Spleen (tissue), 11 donors: ENCODE results near the gene UNC13B. TPM values are rescaled to one million over a fixed set of nuclear protein-coding genes. Genes with fewer than 3 reads are reported as not detected.

ENCODE experiments used
- DNase-seq: peaks from one replicate; pipeline ENCODE4 v3.0.0-alpha.2; 2020
- H3K27ac ChIP-seq, 8 donors: fragments of 200-600 bp; sonication (generic) in 7 of 8; 1 replicate in 4 of 8; 2 replicates in 4 of 8; pipeline versions ENCODE4 v1.5.0 to v1.8.0; 2016 to 2021; ENCODE audit warnings: inconsistent platforms in 4 of 8, mild to moderate bottlenecking in 4 of 8, moderate library complexity in 1 of 8
- H3K27me3 ChIP-seq, 7 donors: fragments of 200-600 bp; sonication (generic) in 6 of 7; replicated peaks in 1 of 7; 1 replicate in 4 of 7; 2 replicates in 3 of 7; pipeline versions ENCODE4 v1.5.0 to v1.8.0; 2016 to 2021; ENCODE audit warnings: inconsistent platforms in 3 of 7, mild to moderate bottlenecking in 1 of 7
- H3K36me3 ChIP-seq, 6 donors: fragments of 200-600 bp; sonication (generic) in 5 of 6; 1 replicate in 4 of 6; 2 replicates in 2 of 6; pipeline versions ENCODE4 v1.5.0 to v1.8.0; 2016 to 2021; ENCODE audit warnings: inconsistent platforms in 2 of 6
- H3K4me1 ChIP-seq, 6 donors: fragments of 200-600 bp; sonication (generic) in 5 of 6; 1 replicate in 3 of 6; 2 replicates in 3 of 6; pipeline versions ENCODE4 v1.5.0 to v1.8.0; 2016 to 2021; ENCODE audit warnings: inconsistent platforms in 3 of 6
- H3K4me3 ChIP-seq, 8 donors: fragments of 200-600 bp; sonication (generic) in 7 of 8; 1 replicate in 4 of 8; 2 replicates in 4 of 8; pipeline versions ENCODE4 v1.5.0 to v1.8.0; 2016 to 2021; ENCODE audit warnings: inconsistent platforms in 4 of 8, mild to moderate bottlenecking in 4 of 8, moderate library complexity in 2 of 8
- H3K9me3 ChIP-seq, 8 donors: fragments of 200-600 bp; sonication (generic) in 7 of 8; 1 replicate in 4 of 8; 2 replicates in 4 of 8; pipeline versions ENCODE4 v1.5.0 to v1.8.0; 2016 to 2021; ENCODE audit warnings: inconsistent platforms in 4 of 8
- CTCF ChIP-seq, 11 experiments: fragments of 200-600 bp in 7 of 11; fragments of 450-650 bp in 4 of 11; sonication (generic) in 4 of 11; IDR thresholded peaks in 8 of 11; conservative IDR thresholded peaks in 3 of 11; 1 replicate in 7 of 11; 2 replicates in 4 of 11; pipeline versions ENCODE4 v1.4.0 to v1.8.0; 2016 to 2021; ENCODE audit warnings: antibody characterized with exemption in 11 of 11, inconsistent platforms in 4 of 11, mild to moderate bottlenecking in 1 of 11
- POLR2A ChIP-seq, 3 donors: fragments of 450-650 bp; IDR thresholded peaks; one replicate each; pipeline ENCODE4 v1.5.1; 2017; ENCODE audit warnings: antibody characterized with exemption in 3 of 3, mild to moderate bottlenecking in 1 of 3
- POLR2AphosphoS5 ChIP-seq, 3 donors: sonication (generic); formaldehyde crosslinking; IDR thresholded peaks; one replicate each; pipeline ENCODE4 v1.5.1; 2017; ENCODE audit warnings: antibody characterized with exemption in 3 of 3
- WGBS, 5 donors: extraction: QIAGEN DNeasy Blood & Tissue Kit in 3 of 5; methylation state at CpG; one replicate each; pipeline versions ENCODE4 v1.1.5 to v1.1.7; 2013 to 2018; 5-methylcytosine and 5-hydroxymethylcytosine counted together
- intact Hi-C: fragments of 100-400 bp; cut with DNase I; formaldehyde crosslinking; loops from one replicate; pipeline ENCODE4 v1.15.0; 2023; ENCODE audit warnings: low total_unique reads
- polyA plus RNA-seq, 3 donors: library from polyadenylated mRNA; stranded (reverse); fragments of 200-250 nt; gene quantifications; one replicate each; pipeline ENCODE4 v1.2.1, GENCODE V29; 2013
- total RNA-seq, 7 donors: library from RNA; depleted of rRNA in 3 of 7; stranded (reverse); fragments of >200 nt in 3 of 7; fragmentation: NEBNext Ultra II Directional in 4 of 7; extraction: Animal tissue kit (Norgen Biotek cat#: 25700) in 4 of 7; gene quantifications; one replicate each; pipeline versions ENCODE4 v1.1.0 to v1.2.1, GENCODE V29; 2016 to 2021
- donor health status: healthy with polysubstance abuse.
- donor health status: DM: no; HTN: no; CAD: no; lungs with moderate emphysema.
- donor health status: DM: no; HTN: no; CAD: no.
- donor health status: Bipolar disorder and iron deficiency.
- donor health status: healthy.
- donor health status: DM: no; HTN: no; CAD: no.
- donor health status: DM: yes; HTN: yes; CAD: no.

UNC13B gene
- total and polyA plus RNA-seq, 10 donors: 2.4 to 18.7 (median 12.1) TPM

DNA sequence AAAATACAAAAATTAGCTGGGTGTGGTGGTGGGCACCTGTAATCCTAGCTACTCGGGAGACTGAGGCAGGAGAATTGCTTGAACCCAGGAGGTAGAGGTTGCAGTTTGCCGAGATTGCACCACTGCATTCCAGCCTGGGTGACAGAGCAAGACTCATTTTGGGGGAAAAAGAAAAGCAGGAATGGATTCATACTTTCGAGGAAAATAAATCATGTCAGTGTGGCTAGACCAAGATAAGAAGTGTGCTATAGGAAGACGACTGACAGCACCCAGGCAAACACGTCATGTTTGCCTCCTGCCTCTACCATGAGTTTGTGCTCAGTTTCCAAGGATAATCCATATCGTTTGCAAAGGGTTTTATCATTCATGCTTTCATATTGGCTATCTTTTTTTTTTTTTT, 26.9 kb upstream of the UNC13B start:
- TF ChIP-seq POLR2A (IDR thresholded peaks at IDR 0.05): no peak
- TF ChIP-seq POLR2AphosphoS5 (IDR thresholded peaks at IDR 0.05): no peak
- no peak for TF ChIP-seq CTCF (IDR thresholded peaks at IDR 0.05 in 8 of 11, conservative IDR thresholded peaks at IDR 0.05 in 3 of 11)
- H3K36me3 ChIP-seq: no peaks in the 10 kb centered on the region
- H3K4me1 ChIP-seq: no peaks in the 10 kb centered on the region
- WGBS, 5 donors: 79 to 92% (median 86%) methylated on average over 6 of the region's 6 CpGs
- intact Hi-C loops: no loop called here
- no peak for DNase-seq
- H3K9me3 ChIP-seq: peaks cover 0 to 19% (median 15%) of the 10 kb centered on the region in 8 donors
- H3K27ac ChIP-seq: no peak overlapping the region
- no peak overlapping the region for H3K4me3 ChIP-seq
- peaks cover 0 to 6% (median 0%) of the 10 kb centered on the region in 7 donors for H3K27me3 ChIP-seq

DNA sequence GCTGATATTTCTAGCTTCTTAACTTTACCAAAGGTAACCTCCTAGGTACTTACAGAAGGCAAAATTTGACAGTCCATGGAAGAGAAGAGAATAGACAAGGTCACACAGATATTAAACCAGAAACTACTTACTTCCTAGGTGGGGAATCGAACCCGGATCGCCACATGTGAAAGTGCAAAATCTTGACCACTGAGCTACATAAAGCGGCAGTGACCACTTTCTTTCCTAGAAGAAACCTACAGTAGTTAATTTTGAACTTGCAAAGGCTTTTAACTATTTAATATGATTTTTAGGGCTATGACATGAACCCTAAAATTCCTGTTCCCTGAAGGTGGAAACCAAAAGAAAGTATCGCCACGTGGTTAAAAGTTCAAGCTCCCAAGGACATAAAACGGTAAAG, 25.8 kb upstream of the UNC13B start:
- Histone ChIP-seq H3K36me3 (no peaks in the 10 kb centered on the region), H3K4me1 (no peaks in the 10 kb centered on the region), H3K4me3 (no peak overlapping the region), H3K27me3 (peaks cover 0 to 6% (median 0%) of the 10 kb centered on the region in 7 donors), H3K27ac (no peak overlapping the region), H3K9me3 (peaks cover 0 to 27% (median 18%) of the 10 kb centered on the region in 8 donors)
- intact Hi-C loops: no loop called here
- 79 to 92% (median 90%) methylated on average over 7 of the region's 7 CpGs for WGBS, 5 donors
- no peak for DNase-seq
- TF ChIP-seq POLR2A (IDR thresholded peaks at IDR 0.05) (no peak), POLR2AphosphoS5 (IDR thresholded peaks at IDR 0.05) (no peak), CTCF (IDR thresholded peaks at IDR 0.05 in 8 of 11, conservative IDR thresholded peaks at IDR 0.05 in 3 of 11) (no peak)

- 86 to 94% (median 91%) methylated on average over 8 of the region's 8 CpGs for WGBS, 5 donors
Measured at GRCh38 chr9:35136866-35137265, 24.9 kb upstream of the UNC13B start.

GRCh38 chr9:35140093-35140492, 21.7 kb upstream of the UNC13B start:
- Histone ChIP-seq H3K36me3 (no peaks in the 10 kb centered on the region), H3K4me3 (no peak overlapping the region), H3K9me3 (peaks cover 0 to 49% (median 43%) of the 10 kb centered on the region in 8 donors), H3K4me1 (no peaks in the 10 kb centered on the region), H3K27ac (no peak overlapping the region), H3K27me3 (peaks cover 0 to 6% (median 0%) of the 10 kb centered on the region in 7 donors)
- intact Hi-C loops: no loop called here
- TF ChIP-seq POLR2AphosphoS5 (IDR thresholded peaks at IDR 0.05): no peak
- no peak for TF ChIP-seq POLR2A (IDR thresholded peaks at IDR 0.05)
- no peak for TF ChIP-seq CTCF (IDR thresholded peaks at IDR 0.05 in 8 of 11, conservative IDR thresholded peaks at IDR 0.05 in 3 of 11)
- WGBS, 5 donors: 86 to 90% (median 88%) methylated on average over 2 of the region's 2 CpGs
- no peak for DNase-seq

More at GRCh38 chr9:35136866-35137265, 24.9 kb upstream of the UNC13B start:
- H3K9me3 ChIP-seq: peaks cover 0 to 28% (median 20%) of the 10 kb centered on the region in 8 donors
- H3K27ac ChIP-seq: no peak overlapping the region
- intact Hi-C loops: no loop called here
- H3K27me3 ChIP-seq: peaks cover 0 to 6% (median 0%) of the 10 kb centered on the region in 7 donors
- H3K4me3 ChIP-seq: no peak overlapping the region
- TF ChIP-seq POLR2AphosphoS5 (IDR thresholded peaks at IDR 0.05) (no peak), POLR2A (IDR thresholded peaks at IDR 0.05) (no peak), CTCF (IDR thresholded peaks at IDR 0.05 in 8 of 11, conservative IDR thresholded peaks at IDR 0.05 in 3 of 11) (no peak)
- H3K4me1 ChIP-seq: no peaks in the 10 kb centered on the region
- DNase-seq: no peak
- no peaks in the 10 kb centered on the region for H3K36me3 ChIP-seq
